CD4-positive, alpha-beta T cell treated with Interleukin-17A for 1 hour (primary cell): ENCODE results near the gene ABCG4.
"Not testable (repeated sequence)": the region's sequence is repeated elsewhere in the genome, so short reads cannot be mapped to it uniquely, and the experiment has no call there.

Experiments used
- DNase-seq: peaks from one replicate; pipeline ENCODE4 v3.0.0-alpha.2; 2020

The ABCG4 gene

GRCh38 chr11:119116601-119117000, 32.3 kb upstream of the ABCG4 start:
- DNase-seq, result no peak

- DNase-seq, result no peak
Measured at GRCh38 chr11:119117004-119117706, 31.7 kb upstream of the ABCG4 start.

- DNase-seq, result no peak
Measured at GRCh38 chr11:119118227-119118626, 30.6 kb upstream of the ABCG4 start.

GRCh38 chr11:119118946-119119345, 29.9 kb upstream of the ABCG4 start:
- DNase-seq, result no peak

GRCh38 chr11:119120639-119121007, 28.2 kb upstream of the ABCG4 start:
- DNase-seq, result no peak

GRCh38 chr11:119121008-119121810, 27.6 kb upstream of the ABCG4 start, which contains the start of gene HINFP:
TSS of gene HINFP (plus strand) at chr11:119121580. CDS start at chr11:119126945, 5,365 bp downstream.
- peak; percentile 100 for DNase-seq

GRCh38 chr11:119121811-119122124, 27.1 kb upstream of the ABCG4 start:
- no peak for DNase-seq

- no peak for DNase-seq
Measured at GRCh38 chr11:119125821-119126220, 23.0 kb upstream of the ABCG4 start.

- no peak for DNase-seq
Measured at GRCh38 chr11:119126675-119127268, 22.1 kb upstream of the ABCG4 start.

- DNase-seq, result no peak
Measured at GRCh38 chr11:119130662-119131061, 18.2 kb upstream of the ABCG4 start.

- DNase-seq, result no peak
Measured at GRCh38 chr11:119134389-119134978, 14.4 kb upstream of the ABCG4 start.

GRCh38 chr11:119139276-119139675, 9.6 kb upstream of the ABCG4 start:
- DNase-seq, result not testable (repeated sequence)

GRCh38 chr11:119144825-119145486, 3.9 kb upstream of the ABCG4 start:
- peak; percentile 44 for DNase-seq

GRCh38 chr11:119145551-119145950, 3.3 kb upstream of the ABCG4 start:
- DNase-seq, result no peak

GRCh38 chr11:119147604-119148333, 1.1 kb upstream of the ABCG4 start:
- DNase-seq, result peak; percentile 14

- no peak for DNase-seq
Measured at GRCh38 chr11:119148720-119149017, 183 bp upstream of the ABCG4 start.

- DNase-seq, result no peak
Measured at GRCh38 chr11:119149786-119150275, 979 bp downstream of the ABCG4 start.

GRCh38 chr11:119152043-119152442, 3.2 kb downstream of the ABCG4 start:
- no peak for DNase-seq

- DNase-seq, result no peak
Measured at GRCh38 chr11:119152604-119153003, 3.8 kb downstream of the ABCG4 start.

- DNase-seq, result no peak
Measured at GRCh38 chr11:119153049-119153818, 4.4 kb downstream of the ABCG4 start.

- no peak for DNase-seq
Measured at GRCh38 chr11:119154178-119154577, 5.3 kb downstream of the ABCG4 start.
